Mammary epithelial cell (primary cell): ENCODE results near the gene IDH3G.

Experiments used
- CTCF ChIP-seq, 2 donors: IDR thresholded peaks in 1 of 2; conservative IDR thresholded peaks in 1 of 2; 2 replicates each; pipeline ENCODE4 v1.5.1; 2011 to 2012; ENCODE audit warnings: inconsistent platforms in 2 of 2, low read length in 2 of 2, mild to moderate bottlenecking in 2 of 2, control low read depth in 1 of 2, low read depth in 1 of 2; ENCODE audit not compliant: insufficient read depth in 1 of 2; ENCODE audit errors: extremely low read depth in 1 of 2
- EZH2 ChIP-seq: IDR thresholded peaks from 2 replicates; pipeline ENCODE4 v1.6.1; 2012; ENCODE audit warnings: low read length, inconsistent platforms, borderline replicate concordance

DNA sequence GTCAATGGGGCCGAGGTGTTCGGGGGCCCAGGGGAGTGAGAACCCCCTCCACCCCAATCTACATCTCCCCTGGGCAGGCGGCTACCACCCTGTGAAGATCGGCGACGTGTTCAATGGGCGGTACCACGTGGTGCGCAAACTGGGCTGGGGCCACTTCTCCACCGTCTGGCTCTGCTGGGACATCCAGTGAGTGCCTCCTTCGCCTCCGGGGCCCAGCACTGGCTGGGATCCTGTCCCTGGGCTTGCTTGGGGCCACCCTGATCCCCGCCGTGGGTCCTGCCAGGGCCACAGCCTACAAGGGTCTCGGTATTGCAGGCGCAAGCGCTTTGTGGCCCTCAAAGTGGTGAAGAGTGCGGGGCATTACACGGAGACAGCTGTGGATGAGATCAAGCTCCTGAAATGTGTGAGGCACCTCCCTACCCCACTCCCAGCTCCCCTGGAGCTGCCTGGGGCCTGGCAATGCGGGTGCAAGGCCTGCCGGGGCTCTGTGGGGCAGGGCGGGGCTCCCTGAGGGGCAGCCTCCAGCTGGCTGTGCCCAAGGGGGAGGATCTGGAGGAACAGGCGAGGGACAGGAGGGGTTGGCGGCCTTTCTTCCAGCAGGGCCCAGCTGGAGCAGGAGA is 12.6 kb downstream of the IDH3G start:
- TF ChIP-seq EZH2 (no peak), CTCF (conservative IDR thresholded peaks at IDR 0.05 in 1 of 2, IDR thresholded peaks at IDR 0.05 in 1 of 2; ENCODE audit: extremely low read depth in 1 of 2, insufficient read depth in 1 of 2, low read depth in 1 of 2, low read length in 2 of 2) (no peak)
